Measurements from ENCODE around the gene RFX7. TPM values are rescaled to one million over a fixed set of nuclear protein-coding genes. Genes with fewer than 3 reads are reported as not detected.
"Not testable (repeated sequence)": the region's sequence is repeated elsewhere in the genome, so short reads cannot be mapped to it uniquely, and the experiment has no call there.

RFX7 gene
- total RNA-seq, 1 donor from 2014 or later, result 7.0 TPM

- DNase-seq (ENCODE audit: low spot score), result no peak
Observed at GRCh38 chr15:56205061-56205876, 38.4 kb downstream of the RFX7 start.

GRCh38 chr15:56203312-56203922 lies 40.3 kb downstream of the RFX7 start:
- DNase-seq (ENCODE audit: low spot score), result not testable (repeated sequence)

GRCh38 chr15:56202701-56203100 lies 41.0 kb downstream of the RFX7 start:
- DNase-seq (ENCODE audit: low spot score), result no peak

- no peak for DNase-seq (ENCODE audit: low spot score)
Observed at GRCh38 chr15:56199038-56199437, 44.6 kb downstream of the RFX7 start.

- no peak for DNase-seq (ENCODE audit: low spot score)
Observed at GRCh38 chr15:56194035-56194434, 49.6 kb downstream of the RFX7 start.

- DNase-seq (ENCODE audit: low spot score), result no peak
Observed at GRCh38 chr15:56192659-56193442, 50.8 kb downstream of the RFX7 start.

- DNase-seq (ENCODE audit: low spot score), result no peak
Observed at GRCh38 chr15:56187665-56188064, 56.0 kb downstream of the RFX7 start.

GRCh38 chr15:56185980-56186379 lies 57.7 kb downstream of the RFX7 start:
- no peak for DNase-seq (ENCODE audit: low spot score)

- DNase-seq (ENCODE audit: low spot score), result no peak
Observed at GRCh38 chr15:56184516-56184915, 59.2 kb downstream of the RFX7 start.

- no peak for DNase-seq (ENCODE audit: low spot score)
Observed at GRCh38 chr15:56180851-56181250, 62.8 kb downstream of the RFX7 start.

GRCh38 chr15:56176996-56177395 lies 66.7 kb downstream of the RFX7 start:
- DNase-seq (ENCODE audit: low spot score), result no peak

GRCh38 chr15:56175788-56176187 lies 67.9 kb downstream of the RFX7 start:
- no peak for DNase-seq (ENCODE audit: low spot score)

GRCh38 chr15:56174649-56175048 lies 69.0 kb downstream of the RFX7 start:
- no peak for DNase-seq (ENCODE audit: low spot score)

GRCh38 chr15:56168394-56168793 lies 75.3 kb downstream of the RFX7 start:
- DNase-seq (ENCODE audit: low spot score), result no peak

- DNase-seq (ENCODE audit: low spot score), result no peak
Observed at GRCh38 chr15:56165234-56165633, 78.4 kb downstream of the RFX7 start.

GRCh38 chr15:56160966-56161365 lies 82.7 kb downstream of the RFX7 start:
- no peak for DNase-seq (ENCODE audit: low spot score)

- DNase-seq (ENCODE audit: low spot score), result no peak
Observed at GRCh38 chr15:56156877-56157276, 86.8 kb downstream of the RFX7 start.

- DNase-seq (ENCODE audit: low spot score), result not testable (repeated sequence)
Observed at GRCh38 chr15:56155278-56155677, 88.4 kb downstream of the RFX7 start.

GRCh38 chr15:56154768-56155167 lies 88.9 kb downstream of the RFX7 start:
- DNase-seq (ENCODE audit: low spot score), result not testable (repeated sequence)

- DNase-seq (ENCODE audit: low spot score), result no peak
Observed at GRCh38 chr15:56150204-56150603, 93.5 kb downstream of the RFX7 start.

GRCh38 chr15:56148064-56148463 lies 95.6 kb downstream of the RFX7 start:
- DNase-seq (ENCODE audit: low spot score), result no peak

GRCh38 chr15:56146756-56147155 lies 96.9 kb downstream of the RFX7 start:
- no peak for DNase-seq (ENCODE audit: low spot score)

All from umbilical cord (tissue), 2 donors.